Measurements from ENCODE around the gene APC.

GRCh38 chr5:112857866-112858265 lies 120.2 kb downstream of the APC start:
- TF ChIP-seq TAF1 (IDR thresholded peaks at IDR 0.05; ENCODE audit: borderline replicate concordance, low read depth, low read length) (no peak), POLR2A (IDR thresholded peaks at IDR 0.05; ENCODE audit: low read depth, low read length) (no peak)
